Measurements from ENCODE around the gene ITGAV. TPM values are rescaled to one million over a fixed set of nuclear protein-coding genes. Genes with fewer than 3 reads are reported as not detected.

Gene ITGAV
- total RNA-seq, 1 donor from 2014 or later, result 67.0 TPM

- no peak overlapping the region for H3K27ac ChIP-seq
- H3K9me3 ChIP-seq, result no peaks in the 10 kb centered on the region
- TF ChIP-seq CTCF (IDR thresholded peaks at IDR 0.05), result no peak
- H3K27me3 ChIP-seq, result no peaks in the 10 kb centered on the region
- H3K36me3 ChIP-seq, result no peaks in the 10 kb centered on the region
- intact Hi-C loops (cut with DNase I), result no loop called here
- H3K4me3 ChIP-seq, result no peak overlapping the region
- H3K4me1 ChIP-seq, result no peaks in the 10 kb centered on the region
- ATAC-seq (no peak), DNase-seq (no peak)
Observed at GRCh38 chr2:186718903-186719302, 129.0 kb downstream of the ITGAV start.

GRCh38 chr2:186721956-186722355, 132.1 kb downstream of the ITGAV start:
- DNase-seq, result no peak
- Histone ChIP-seq H3K27ac (no peak overlapping the region), H3K27me3 (no peaks in the 10 kb centered on the region), H3K36me3 (no peaks in the 10 kb centered on the region), H3K9me3 (no peaks in the 10 kb centered on the region), H3K4me3 (no peak overlapping the region), H3K4me1 (no peaks in the 10 kb centered on the region)
- intact Hi-C loops (cut with DNase I), result no loop called here
- no peak for ATAC-seq
- no peak for TF ChIP-seq CTCF (IDR thresholded peaks at IDR 0.05)

GRCh38 chr2:186724736-186725135, 134.9 kb downstream of the ITGAV start:
- Histone ChIP-seq H3K27ac (no peak overlapping the region), H3K4me1 (no peaks in the 10 kb centered on the region), H3K36me3 (no peaks in the 10 kb centered on the region), H3K9me3 (no peaks in the 10 kb centered on the region), H3K27me3 (no peaks in the 10 kb centered on the region), H3K4me3 (no peak overlapping the region)
- ATAC-seq (no peak), DNase-seq (no peak)
- intact Hi-C loops (cut with DNase I), result no loop called here
- no peak for TF ChIP-seq CTCF (IDR thresholded peaks at IDR 0.05)

- H3K9me3 ChIP-seq, result no peaks in the 10 kb centered on the region
- ATAC-seq (no peak), DNase-seq (no peak)
- intact Hi-C loops (cut with DNase I), result no loop called here
- TF ChIP-seq CTCF (IDR thresholded peaks at IDR 0.05), result no peak
- H3K36me3 ChIP-seq, result no peaks in the 10 kb centered on the region
- H3K27me3 ChIP-seq, result no peaks in the 10 kb centered on the region
- H3K27ac ChIP-seq, result no peak overlapping the region
- no peaks in the 10 kb centered on the region for H3K4me1 ChIP-seq
- H3K4me3 ChIP-seq, result no peak overlapping the region
Observed at GRCh38 chr2:186725783-186726182, 135.9 kb downstream of the ITGAV start.

GRCh38 chr2:186726938-186727337, 137.1 kb downstream of the ITGAV start:
- no peaks in the 10 kb centered on the region for H3K27me3 ChIP-seq
- ATAC-seq (no peak), DNase-seq (no peak)
- TF ChIP-seq CTCF (IDR thresholded peaks at IDR 0.05), result no peak
- H3K4me1 ChIP-seq, result no peaks in the 10 kb centered on the region
- intact Hi-C loops (cut with DNase I), result no loop called here
- no peaks in the 10 kb centered on the region for H3K9me3 ChIP-seq
- no peak overlapping the region for H3K4me3 ChIP-seq
- no peaks in the 10 kb centered on the region for H3K36me3 ChIP-seq
- H3K27ac ChIP-seq, result no peak overlapping the region

GRCh38 chr2:186728631-186729030, 138.8 kb downstream of the ITGAV start:
- intact Hi-C loops (cut with DNase I), result no loop called here
- no peak for TF ChIP-seq CTCF (IDR thresholded peaks at IDR 0.05)
- H3K36me3 ChIP-seq, result no peaks in the 10 kb centered on the region
- no peaks in the 10 kb centered on the region for H3K9me3 ChIP-seq
- no peaks in the 10 kb centered on the region for H3K27me3 ChIP-seq
- no peaks in the 10 kb centered on the region for H3K4me1 ChIP-seq
- ATAC-seq (no peak), DNase-seq (no peak)
- H3K27ac ChIP-seq, result no peak overlapping the region
- H3K4me3 ChIP-seq, result no peak overlapping the region
